HL-60/S4 treated with phorbol 12-myristate 13-acetate at 8.2 ng/mL for 4 days and 3 days (cell line): ENCODE measurements around the gene COL11A2.

Experiments
- in situ Hi-C: fragments of 300-500 bp; cut with MboI; formaldehyde crosslinking; loops from 2 replicates; pipeline ENCODE4 v1.15.0; 2022; ENCODE audit warnings: low sequenced_read_pairs

Gene COL11A2

GRCh38 chr6:33193619-33194018 lies 1.4 kb upstream of the COL11A2 start:
- in situ Hi-C loops: no loop called here

- in situ Hi-C loops: no loop called here
Observed at GRCh38 chr6:33192671-33193602, 670 bp upstream of the COL11A2 start.

- in situ Hi-C loops: no loop called here
Observed at GRCh38 chr6:33191383-33192104, 723 bp downstream of the COL11A2 start.

- in situ Hi-C loops: no loop called here
Observed at GRCh38 chr6:33190504-33191107, 1.7 kb downstream of the COL11A2 start.

GRCh38 chr6:33189625-33190448 lies 2.4 kb downstream of the COL11A2 start:
- in situ Hi-C loops: no loop called here

- in situ Hi-C loops: no loop called here
Observed at GRCh38 chr6:33189164-33189563, 3.1 kb downstream of the COL11A2 start.

GRCh38 chr6:33187809-33188208 lies 4.5 kb downstream of the COL11A2 start:
- in situ Hi-C loops: no loop called here

- in situ Hi-C loops: no loop called here
Observed at GRCh38 chr6:33185654-33186187, 6.5 kb downstream of the COL11A2 start.

- in situ Hi-C loops: no loop called here
Observed at GRCh38 chr6:33185190-33185589, 7.1 kb downstream of the COL11A2 start.

- in situ Hi-C loops: no loop called here
Observed at GRCh38 chr6:33183071-33183683, 9.1 kb downstream of the COL11A2 start.

GRCh38 chr6:33181141-33181540 lies 11.1 kb downstream of the COL11A2 start:
- in situ Hi-C loops: no loop called here

GRCh38 chr6:33178755-33179475 lies 13.4 kb downstream of the COL11A2 start:
- in situ Hi-C loops: no loop called here

- in situ Hi-C loops: no loop called here
Observed at GRCh38 chr6:33177552-33178446, 14.5 kb downstream of the COL11A2 start.

- in situ Hi-C loops: no loop called here
Observed at GRCh38 chr6:33176906-33177305, 15.4 kb downstream of the COL11A2 start.

GRCh38 chr6:33175436-33176069 lies 16.7 kb downstream of the COL11A2 start:
- in situ Hi-C loops: no loop called here

GRCh38 chr6:33174784-33175183 lies 17.5 kb downstream of the COL11A2 start:
- in situ Hi-C loops: no loop called here

- in situ Hi-C loops: no loop called here
Observed at GRCh38 chr6:33173535-33174180, 18.6 kb downstream of the COL11A2 start.
